IMR-90 (cell line): Measurements from ENCODE around the gene KDM4E. TPM values are rescaled to one million over a fixed set of nuclear protein-coding genes. Genes with fewer than 3 reads are reported as not detected.

Experiments used
- ATAC-seq: fragments of 200-7000 bp; cut with Tn5 transposase; 2 replicates; pipeline ENCODE4 v1.9.1; 2020; ENCODE audit warnings: low read depth, mild to moderate bottlenecking, moderate library complexity
- BruUV-seq: library from RNA; stranded (reverse); fragments of 400-500 nt; replicated peaks from 2 replicates; lab custom pipeline; 2021; lab: Mats Ljungman, UMichigan
- CTCF ChIA-PET: fragments of 300-600 bp; formaldehyde crosslinking; extraction: SDS; loops from one replicate; lab custom pipeline; 2021; ENCODE audit warnings: antibody characterized with exemption; lab: Yijun Ruan, JAX
- POLR2A ChIA-PET: fragments of 300-600 bp; sonication (Branson Sonifier 250); formaldehyde crosslinking; loops from one replicate; lab custom pipeline; 2022; ENCODE audit warnings: antibody characterized with exemption; ENCODE audit not compliant: unreplicated experiment; lab: Charles Lee
- DNase-seq: peaks from one replicate; pipeline ENCODE4 v3.0.0; 2013
- H2AFZ ChIP-seq: replicated peaks from 2 replicates; pipeline ENCODE3; 2013; ENCODE audit warnings: low read length, mild to moderate bottlenecking; ENCODE audit not compliant: poor library complexity
- H2AK5ac ChIP-seq: 2 replicates; pipeline ENCODE4 v1.6.1; 2013; ENCODE audit warnings: low read depth, low read length, inconsistent platforms
- H2AK9ac ChIP-seq: replicated peaks from 2 replicates; pipeline ENCODE3; 2013; ENCODE audit warnings: mild to moderate bottlenecking, low read depth, low read length, moderate library complexity; ENCODE audit not compliant: poor library complexity
- H2BK120ac ChIP-seq: 2 replicates; pipeline ENCODE4 v1.6.1; 2013; ENCODE audit warnings: low read depth, low read length, inconsistent platforms
- H2BK15ac ChIP-seq: 3 replicates; pipeline ENCODE4 v1.6.1; 2013; ENCODE audit warnings: low read depth, low read length, inconsistent platforms
- H2BK20ac ChIP-seq: 2 replicates; pipeline ENCODE4 v1.6.1; 2013; ENCODE audit warnings: low read depth, mild to moderate bottlenecking, inconsistent platforms, low read length, moderate library complexity
- H2BK5ac ChIP-seq: 2 replicates; pipeline ENCODE4 v1.6.1; 2013; ENCODE audit warnings: mild to moderate bottlenecking, low read depth, low read length, inconsistent platforms; ENCODE audit not compliant: poor library complexity, severe bottlenecking
- H3K14ac ChIP-seq: replicated peaks from 2 replicates; pipeline ENCODE4 v1.6.1; 2013; ENCODE audit warnings: low read depth, low read length, inconsistent platforms
- H3K18ac ChIP-seq: 2 replicates; pipeline ENCODE4 v1.6.1; 2013; ENCODE audit warnings: low read depth, low read length, control low read depth
- H3K23ac ChIP-seq: 2 replicates; pipeline ENCODE4 v1.6.1; 2013; ENCODE audit warnings: low read depth, low read length, inconsistent platforms
- H3K27ac ChIP-seq: 2 replicates; pipeline ENCODE4 v1.5.1; 2013; ENCODE audit warnings: mild to moderate bottlenecking, control low read depth, low read length; ENCODE audit not compliant: insufficient read depth
- H3K27me3 ChIP-seq: 2 replicates; pipeline ENCODE4 v1.6.1; 2013; ENCODE audit warnings: low read length; ENCODE audit not compliant: control insufficient read depth, insufficient read depth
- H3K36me3 ChIP-seq: 2 replicates; pipeline ENCODE4 v1.6.1; 2013; ENCODE audit warnings: low read length, mixed read lengths; ENCODE audit not compliant: control insufficient read depth, insufficient read depth
- H3K4ac ChIP-seq: 2 replicates; pipeline ENCODE4 v1.6.1; 2013; ENCODE audit warnings: low read depth, low read length, inconsistent platforms
- H3K4me1 ChIP-seq: 2 replicates; pipeline ENCODE4 v1.6.1; 2013; ENCODE audit warnings: low read length, mixed read lengths; ENCODE audit not compliant: control insufficient read depth, insufficient read depth
- H3K4me2 ChIP-seq: 2 replicates; pipeline ENCODE4 v1.6.1; 2013; ENCODE audit warnings: low read depth, mild to moderate bottlenecking, control low read depth, low read length, moderate library complexity
- H3K4me3 ChIP-seq: 2 replicates; pipeline ENCODE4 v1.5.1; 2013; ENCODE audit warnings: low read depth, mild to moderate bottlenecking, control low read depth, low read length, moderate library complexity; ENCODE audit not compliant: insufficient read depth
- H3K56ac ChIP-seq: 2 replicates; pipeline ENCODE4 v1.6.1; 2013; ENCODE audit warnings: low read length, inconsistent platforms; ENCODE audit not compliant: insufficient read depth; ENCODE audit errors: extremely low read depth
- H3K79me1 ChIP-seq, 2 experiments: 2 replicates each; pipeline ENCODE4 v1.6.1; 2013; ENCODE audit warnings: low read length in 2 of 2, inconsistent platforms in 1 of 2, low read depth in 1 of 2
- H3K9ac ChIP-seq: 2 replicates; pipeline ENCODE4 v1.6.1; 2013; ENCODE audit warnings: low read depth, low read length, control low read depth
- H3K9me1 ChIP-seq: 2 replicates; pipeline ENCODE4 v1.6.1; 2013; ENCODE audit warnings: low read length, inconsistent platforms; ENCODE audit not compliant: insufficient read depth
- H3K9me3 ChIP-seq: 2 replicates; pipeline ENCODE4 v1.6.1; 2013; ENCODE audit warnings: low read length; ENCODE audit not compliant: control insufficient read depth, insufficient read depth
- H4K20me1 ChIP-seq: 2 replicates; pipeline ENCODE4 v1.6.1; 2013; ENCODE audit warnings: low read length, inconsistent platforms; ENCODE audit not compliant: insufficient read depth
- H4K5ac ChIP-seq: 2 replicates; pipeline ENCODE4 v1.6.1; 2013; ENCODE audit warnings: mild to moderate bottlenecking, low read depth, low read length, control low read depth
- H4K8ac ChIP-seq, 2 experiments: 2 replicates each; pipeline ENCODE4 v1.6.1; 2013; ENCODE audit warnings: low read depth in 2 of 2, low read length in 2 of 2, control low read depth in 1 of 2, inconsistent platforms in 1 of 2
- H4K91ac ChIP-seq: 2 replicates; pipeline ENCODE4 v1.6.1; 2013; ENCODE audit warnings: low read depth, low read length, inconsistent platforms; ENCODE audit not compliant: insufficient read depth
- CEBPB ChIP-seq: IDR thresholded peaks from 2 replicates; pipeline ENCODE4 v1.6.1; 2012; ENCODE audit warnings: low read depth, low read length, improper control_type of control experiment
- ELK1 ChIP-seq: fragments of 150-350 bp; IDR thresholded peaks from 2 replicates; pipeline ENCODE4 v1.6.1; 2016; ENCODE audit warnings: low read depth, mild to moderate bottlenecking, low read length, moderate library complexity, borderline replicate concordance
- WGBS, 2 experiments: methylation state at CpG; one replicate each; pipeline versions ENCODE4 v1.1.5 to v1.1.7; 2013; ENCODE audit warnings: missing lambda C conversion rate in 2 of 2; ENCODE audit not compliant: insufficient read length in 1 of 2; ENCODE audit errors: extremely low coverage in 2 of 2; 5-methylcytosine and 5-hydroxymethylcytosine counted together
- dilution Hi-C: fragments of 300-500 bp; cut with HindIII; formaldehyde crosslinking; loops from one replicate; pipeline ENCODE4 v1.14.3; 2018; ENCODE audit warnings: low sequenced_read_pairs; ENCODE audit not compliant: unreplicated experiment
- in situ Hi-C: fragments of 300-500 bp; cut with MboI; formaldehyde crosslinking; loops from 3 replicates; pipeline ENCODE4 v1.14.3; 2019; ENCODE audit warnings: low sequenced_read_pairs, inconsistent platforms, mixed read lengths
- intact Hi-C: fragments of 100-400 bp; cut with micrococcal nuclease; formaldehyde crosslinking; loops from 2 replicates; pipeline ENCODE4 v1.10.0; 2022
- polyA plus RNA-seq, 3 experiments: library from polyadenylated mRNA; depleted of rRNA; stranded (reverse); fragments of >200 nt; gene quantifications; 2 replicates each; pipeline ENCODE4 v1.2.3, GENCODE V29; 2012; ENCODE audit warnings: low replicate concordance in 1 of 3
- total RNA-seq: library from RNA; depleted of rRNA; stranded (reverse); fragments of >200 nt; gene quantifications from 2 replicates; pipeline ENCODE4 v1.2.3, GENCODE V29; 2012

Gene KDM4E
- total and polyA plus RNA-seq, 2 of the 4 experiments (the other 2 are of a cell fraction): not detected

GRCh38 chr11:95076416-95076815 lies 51.4 kb downstream of the KDM4E start:
- ChIA-PET POLR2A (no interaction called here), CTCF (no interaction called here)
- Histone ChIP-seq H3K4ac (no peak overlapping the region), H2BK20ac (no peak overlapping the region), H2AFZ (no peak overlapping the region), H3K27ac (0 out of 2 replicates have a peak overlapping the region, but pooled peaks have one; percentile 11), H4K91ac (no peak overlapping the region), H2BK5ac (no peak overlapping the region), H2BK15ac (no peak overlapping the region), H3K9me3 (no peaks in the 10 kb centered on the region), H4K5ac (no peak overlapping the region), H3K56ac (no peak overlapping the region), H3K18ac (no peak overlapping the region), H2AK9ac (no peak overlapping the region), H3K36me3 (no peaks in the 10 kb centered on the region), H3K14ac (no peak overlapping the region), H3K4me3 (no peak overlapping the region), H3K4me1 (peaks cover 3% of the 10 kb centered on the region; the same call in 1 of the 2 replicates), H2BK120ac (no peak overlapping the region), H3K4me2 (peak overlapping the region; percentile 43; the same call in 1 of the 2 replicates), H2AK5ac (no peak overlapping the region), H4K20me1 (no peaks in the 10 kb centered on the region), H3K23ac (no peak overlapping the region), H3K9me1 (no peaks in the 10 kb centered on the region), H4K8ac (no peak overlapping the region), H3K27me3 (no peaks in the 10 kb centered on the region), H3K79me1 (no peaks in the 10 kb centered on the region), H3K9ac (no peak overlapping the region)
- no TSS peak for BruUV-seq
- 0% methylated on average over 1 of the region's 1 CpG; no CpG with 5 or more reads in 1 of the 2 experiments for WGBS, 2 experiments
- dilution Hi-C loops (no loop called here), in situ Hi-C loops (loop anchor here (5.0 kb wide), 1 partner anchor 686 kb away; no protein-coding TSS in a partner anchor), intact Hi-C loops (loop anchor here (2.0 kb wide), 1 partner anchor 74 kb away; no protein-coding TSS in a partner anchor)
- TF ChIP-seq ELK1: no peak
- TF ChIP-seq CEBPB: peak; percentile 85
- DNase-seq (peak; percentile 75), ATAC-seq (peak; percentile 67)
